SIG-M5 (cell line): Measurements from ENCODE around the gene NCKAP5.

Experiments used
- DNase-seq: peaks from one replicate; lab custom pipeline; 2025; lab: John Stamatoyannopoulos, UW

Gene NCKAP5

GRCh38 chr2:132797071-132797470 lies 771.2 kb downstream of the NCKAP5 start:
- no peak for DNase-seq

GRCh38 chr2:132795220-132795619 lies 773.0 kb downstream of the NCKAP5 start:
- no peak for DNase-seq

DNA sequence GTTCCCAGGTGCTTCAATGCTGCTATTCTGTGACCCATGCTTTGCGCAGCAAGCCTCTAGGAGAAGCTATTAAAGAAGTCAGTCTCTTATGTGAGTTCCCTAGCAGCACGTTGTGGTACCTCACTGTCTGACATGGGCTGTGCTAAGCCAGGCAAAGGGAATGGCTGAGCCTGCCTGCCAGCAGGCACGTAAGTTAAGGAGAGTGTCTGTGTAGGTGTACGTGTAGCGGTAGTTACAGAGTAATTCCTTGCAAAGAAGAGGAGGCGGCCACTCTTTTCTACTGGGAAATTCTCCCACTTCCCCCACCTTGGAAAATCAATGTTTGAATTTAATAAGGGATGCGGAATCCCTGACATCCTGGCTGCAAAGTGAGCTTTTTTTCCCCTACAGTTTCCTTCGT lies 774.7 kb downstream of the NCKAP5 start:
- DNase-seq, result no peak

DNA sequence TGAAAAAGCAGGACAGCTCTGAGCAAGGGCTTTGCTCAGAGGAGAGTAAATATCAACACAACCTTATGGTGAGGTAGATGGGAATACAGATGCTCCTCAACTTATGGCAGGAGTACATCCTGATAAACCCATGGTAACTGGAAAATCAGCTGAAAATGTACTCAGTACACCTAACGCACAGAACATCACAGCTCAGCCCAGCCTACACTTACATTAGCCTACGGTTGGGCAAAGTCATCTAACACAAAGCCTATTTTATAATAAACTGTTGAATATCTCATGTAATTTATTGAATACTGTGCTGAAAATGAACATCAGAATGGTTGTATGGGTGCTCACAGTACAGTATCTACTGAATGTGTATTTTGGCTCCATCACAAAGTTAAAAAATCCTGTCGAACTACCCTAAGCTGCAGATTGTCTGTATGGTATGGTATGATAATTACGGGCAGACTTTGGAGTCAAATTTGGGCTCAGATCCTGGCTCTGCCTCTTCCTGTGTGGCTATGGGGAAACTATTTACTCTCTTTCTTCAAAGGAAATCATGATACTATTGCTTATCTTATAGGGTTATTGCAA lies 778.0 kb downstream of the NCKAP5 start:
- DNase-seq, result no peak

DNA sequence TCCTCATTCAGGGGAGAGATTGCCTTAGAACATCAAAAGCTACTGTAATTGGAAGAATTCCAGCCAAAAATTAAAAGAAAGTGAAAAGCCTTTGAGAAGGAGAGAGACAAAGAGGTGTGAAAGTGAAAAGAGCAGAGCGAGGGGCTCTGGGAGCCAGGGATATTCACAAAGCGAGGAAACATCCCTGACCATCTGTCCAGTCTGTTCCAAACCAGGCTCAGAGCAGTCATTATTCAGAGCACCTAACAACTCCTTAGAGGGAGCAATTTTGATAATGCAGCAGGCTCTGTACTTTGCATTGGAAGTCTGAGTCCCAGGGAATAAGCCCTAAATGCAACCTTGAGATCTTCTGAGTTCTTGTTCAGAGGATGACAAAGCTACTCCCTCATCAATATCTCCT lies 779.2 kb downstream of the NCKAP5 start:
- DNase-seq, result no peak

GRCh38 chr2:132788310-132788838 lies 779.9 kb downstream of the NCKAP5 start:
- no peak for DNase-seq

DNA sequence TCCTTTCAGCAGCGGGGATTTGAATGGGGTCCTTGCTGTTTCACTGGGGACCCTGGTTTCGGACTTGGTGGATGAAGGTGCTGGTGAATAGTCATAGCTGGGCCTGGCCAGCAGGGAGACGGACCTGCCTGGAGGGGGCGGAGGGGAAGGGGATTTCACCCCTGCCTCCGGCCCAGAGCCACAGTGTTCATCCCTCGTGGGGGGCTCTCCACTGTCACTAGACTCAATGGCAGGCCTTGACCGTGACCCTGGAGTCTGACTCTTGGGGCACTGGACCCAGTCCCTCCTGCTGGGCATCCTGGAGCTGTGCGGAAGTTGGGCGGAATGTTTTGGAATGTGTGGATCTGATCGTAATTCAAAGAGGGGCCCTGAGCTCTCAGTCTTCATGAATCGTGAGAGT lies 784.4 kb downstream of the NCKAP5 start:
- no peak for DNase-seq

- no peak for DNase-seq
These were observed 786.0 kb downstream of the NCKAP5 start for GRCh38 chr2:132782176-132782783.

DNA sequence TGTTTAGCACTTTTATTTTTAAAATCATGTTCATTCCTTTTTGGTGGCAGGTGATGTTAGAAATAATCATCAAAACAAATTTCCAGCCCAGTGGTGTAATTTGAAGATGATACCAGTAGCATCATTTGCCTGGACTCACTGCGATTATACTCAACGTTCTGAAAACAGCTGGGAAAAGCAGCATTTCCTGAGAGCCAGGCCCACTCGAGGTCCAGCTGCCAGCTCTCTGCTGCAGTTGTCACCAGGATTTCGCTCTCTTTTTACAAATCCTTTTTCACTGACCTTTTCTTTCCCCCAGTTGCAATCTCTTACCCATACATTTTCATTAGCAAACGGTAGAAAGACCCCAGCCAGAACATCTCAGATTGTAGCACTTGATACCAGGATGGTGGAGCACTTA lies 787.6 kb downstream of the NCKAP5 start:
- DNase-seq, result no peak

DNA sequence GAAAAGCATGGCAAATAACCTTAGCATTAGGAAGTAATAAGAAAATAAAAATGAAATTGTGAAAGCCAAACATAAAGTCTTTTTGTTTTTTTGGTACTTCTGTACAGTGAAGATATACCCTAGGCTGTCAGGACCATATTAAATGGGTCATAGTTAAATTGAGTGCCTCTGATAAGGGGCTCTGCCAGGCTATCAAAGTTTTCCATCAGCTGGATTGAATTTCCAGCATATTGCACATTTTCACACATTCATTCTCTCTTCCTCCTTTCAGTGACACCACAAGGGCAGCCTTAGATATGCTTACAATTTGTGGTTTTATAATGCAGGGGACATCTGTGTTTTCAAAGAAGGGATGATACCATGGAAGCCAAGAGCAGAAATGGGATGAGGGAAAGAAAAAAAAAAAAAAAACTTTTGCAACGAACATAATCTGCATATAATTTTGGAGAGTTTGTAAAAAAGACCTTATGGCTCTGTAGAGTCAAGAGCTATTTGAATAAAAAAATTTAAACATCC lies 789.0 kb downstream of the NCKAP5 start:
- DNase-seq, result no peak

DNA sequence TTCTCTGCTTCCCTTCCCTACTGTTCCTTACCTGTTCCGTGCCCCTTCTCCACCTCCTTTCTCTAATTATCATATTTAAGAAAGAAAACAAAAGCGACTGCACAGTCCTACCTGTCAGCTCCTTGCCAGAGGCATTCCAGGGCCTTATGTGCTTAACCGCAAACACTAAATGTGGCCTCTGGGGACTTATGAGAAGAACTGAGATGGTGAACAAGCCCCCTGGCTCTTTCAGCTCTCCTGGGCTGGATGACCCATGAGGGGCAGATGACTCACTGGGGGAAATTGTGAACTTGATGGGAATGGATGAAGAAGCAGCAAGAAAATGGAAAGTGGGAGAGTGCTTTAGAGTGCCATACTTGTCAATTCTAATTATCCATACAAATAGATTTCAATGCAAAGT lies 792.0 kb downstream of the NCKAP5 start:
- no peak for DNase-seq

DNA sequence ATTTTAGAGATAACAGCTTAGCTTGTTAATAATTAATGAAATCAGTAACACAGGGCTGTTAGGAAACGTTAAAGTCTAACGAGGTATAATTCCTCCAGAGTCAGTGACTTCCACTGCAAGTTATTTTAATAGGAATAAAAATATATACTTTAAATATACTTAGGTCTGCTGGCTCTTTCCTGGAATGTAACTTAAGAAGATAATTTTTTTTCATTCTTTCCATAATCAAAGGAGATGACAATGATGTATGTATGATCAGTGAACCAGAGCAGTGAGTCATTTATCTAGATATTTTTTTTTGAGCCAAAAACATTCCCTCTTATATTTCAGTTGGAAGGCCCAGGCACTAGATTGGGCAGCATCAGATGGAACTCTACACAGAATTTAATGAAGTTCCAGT lies 794.1 kb downstream of the NCKAP5 start:
- DNase-seq, result no peak

GRCh38 chr2:132773331-132773730 lies 794.9 kb downstream of the NCKAP5 start:
- DNase-seq, result no peak

DNA sequence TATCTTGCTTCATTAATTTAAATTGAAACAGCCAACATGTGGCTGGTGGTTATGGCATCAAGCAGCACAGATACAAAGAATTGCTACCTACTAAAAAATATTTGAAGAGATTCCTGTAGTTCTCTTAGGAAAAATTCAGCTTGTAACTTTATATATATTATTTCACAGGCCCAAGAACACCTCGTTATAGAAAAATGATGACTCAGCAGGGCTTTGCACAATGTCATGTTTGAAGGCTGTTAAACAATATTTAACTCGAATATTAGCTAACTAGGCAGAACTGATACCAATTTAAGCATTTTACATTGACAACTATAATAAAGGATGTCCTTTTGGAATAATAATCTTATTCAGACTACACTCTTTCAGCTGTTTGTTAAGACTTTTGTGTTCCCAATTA lies 795.9 kb downstream of the NCKAP5 start:
- DNase-seq, result no peak

- DNase-seq, result no peak
These were observed 801.7 kb downstream of the NCKAP5 start for GRCh38 chr2:132766573-132766972.

- DNase-seq, result no peak
These were observed 806.8 kb downstream of the NCKAP5 start for GRCh38 chr2:132761437-132761836.

DNA sequence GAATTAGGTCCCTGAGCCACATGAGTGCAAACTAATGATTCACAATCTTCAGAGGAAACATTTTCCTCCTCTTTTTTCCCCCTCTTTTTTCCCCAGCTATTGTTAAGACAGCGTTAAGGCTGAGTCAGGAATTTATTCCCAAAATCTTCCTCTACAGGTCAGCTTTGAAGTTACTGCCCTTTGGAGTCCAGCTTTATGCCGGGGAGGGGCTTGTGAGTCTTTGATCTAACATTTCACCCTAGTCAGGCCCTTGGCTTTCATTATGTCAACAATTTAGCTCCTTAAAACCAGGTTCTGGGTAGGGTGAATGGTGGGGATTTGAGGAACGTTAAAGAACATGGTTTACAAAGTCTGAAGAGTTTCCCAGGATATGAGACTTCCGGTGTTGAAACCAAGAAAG lies 807.3 kb downstream of the NCKAP5 start:
- no peak for DNase-seq

DNA sequence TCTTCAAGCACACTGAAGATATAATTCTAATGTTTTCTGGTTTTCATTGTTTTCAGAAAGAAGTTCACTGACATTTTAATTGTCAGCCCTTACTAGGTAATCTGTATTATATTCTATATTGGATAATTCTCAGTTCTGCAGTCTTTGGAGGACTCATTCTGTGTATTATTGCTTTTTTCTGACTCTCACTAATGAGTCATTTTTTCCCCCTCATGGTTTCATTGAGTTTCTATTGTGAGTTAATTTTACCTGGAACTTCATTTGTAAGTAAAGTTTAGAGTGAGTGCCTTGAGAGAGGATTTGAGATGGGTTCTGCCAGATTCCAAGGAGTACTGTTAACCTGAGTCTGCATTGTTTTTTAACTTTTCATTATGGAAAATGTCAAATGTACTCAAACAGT lies 807.9 kb downstream of the NCKAP5 start:
- DNase-seq, result no peak

GRCh38 chr2:132758995-132759394 lies 809.3 kb downstream of the NCKAP5 start:
- no peak for DNase-seq

DNA sequence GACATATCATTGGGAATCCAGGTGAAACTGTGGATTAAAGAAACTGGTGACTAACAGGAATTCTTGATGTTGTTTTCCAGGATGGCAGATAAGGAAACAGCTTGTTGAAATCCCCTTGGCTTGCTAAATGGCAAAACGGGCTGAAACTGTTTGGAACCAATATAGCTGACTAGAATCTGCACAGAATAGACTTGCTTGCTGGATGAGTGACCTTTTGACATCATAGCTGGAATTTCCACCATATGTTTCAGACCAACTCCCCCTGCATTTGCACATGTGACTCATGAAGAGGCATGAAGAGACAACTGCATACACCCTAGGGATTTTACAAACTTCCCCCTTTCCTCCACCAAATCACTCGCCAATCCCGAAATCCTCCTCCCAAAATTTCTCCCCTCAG lies 810.6 kb downstream of the NCKAP5 start:
- no peak for DNase-seq

DNA sequence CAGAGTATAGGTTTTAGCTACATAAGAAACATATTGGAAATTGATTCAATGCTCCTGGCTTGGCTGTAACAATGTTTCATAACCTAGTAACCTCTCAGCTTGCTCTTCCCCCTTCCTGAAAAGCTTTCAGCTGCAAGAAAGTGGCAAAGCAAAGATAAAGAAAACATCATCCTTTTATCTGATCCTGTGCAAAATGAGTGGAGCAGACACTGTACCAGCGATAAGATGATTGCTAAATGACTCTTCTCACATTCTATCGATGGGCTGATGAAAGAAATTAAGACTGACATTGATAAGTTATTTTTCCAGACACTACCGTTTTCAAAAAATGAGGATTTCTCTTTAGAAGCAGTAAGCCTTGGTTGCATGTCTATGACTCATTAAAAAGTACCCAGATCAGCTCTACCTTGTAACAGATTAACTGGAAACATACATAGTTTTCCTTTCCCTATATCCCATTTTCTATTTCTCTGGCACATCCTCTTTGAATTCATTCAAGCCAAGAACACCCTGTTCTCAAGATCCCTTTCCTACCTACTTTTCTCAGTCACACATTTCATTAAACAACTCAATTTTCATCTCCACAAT lies 811.2 kb downstream of the NCKAP5 start:
- DNase-seq, result no peak

GRCh38 chr2:132754867-132755472 lies 813.3 kb downstream of the NCKAP5 start:
- no peak for DNase-seq

DNA sequence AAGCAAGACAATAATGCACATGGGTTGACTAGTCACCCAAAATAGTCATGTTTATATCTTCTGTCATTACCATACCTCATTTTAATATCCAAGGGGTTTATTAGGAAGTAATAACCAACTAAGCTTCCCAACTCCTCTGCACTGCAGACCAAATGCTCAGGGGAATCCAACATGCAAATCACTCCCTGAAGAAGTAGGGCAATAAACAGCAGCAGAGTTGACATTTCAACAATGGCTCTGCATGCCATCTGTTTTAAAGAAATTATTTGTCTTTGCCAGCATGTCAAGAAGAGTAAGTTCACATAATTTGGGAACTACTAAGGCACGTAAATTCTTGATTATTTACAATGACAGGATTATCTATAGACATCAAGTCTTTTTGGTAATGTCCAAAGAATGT lies 813.9 kb downstream of the NCKAP5 start:
- DNase-seq, result no peak
